NCI-H1436 treated with DMSO at 0.1 percent for 48 hours (cell line): ENCODE measurements around the gene ECHS1.
"Not testable (repeated sequence)": the region's sequence is repeated elsewhere in the genome, so short reads cannot be mapped to it uniquely, and the experiment has no call there.

Experiments used
- DNase-seq: peaks from one replicate; lab custom pipeline; 2025; lab: John Stamatoyannopoulos, UW

The ECHS1 gene

DNA sequence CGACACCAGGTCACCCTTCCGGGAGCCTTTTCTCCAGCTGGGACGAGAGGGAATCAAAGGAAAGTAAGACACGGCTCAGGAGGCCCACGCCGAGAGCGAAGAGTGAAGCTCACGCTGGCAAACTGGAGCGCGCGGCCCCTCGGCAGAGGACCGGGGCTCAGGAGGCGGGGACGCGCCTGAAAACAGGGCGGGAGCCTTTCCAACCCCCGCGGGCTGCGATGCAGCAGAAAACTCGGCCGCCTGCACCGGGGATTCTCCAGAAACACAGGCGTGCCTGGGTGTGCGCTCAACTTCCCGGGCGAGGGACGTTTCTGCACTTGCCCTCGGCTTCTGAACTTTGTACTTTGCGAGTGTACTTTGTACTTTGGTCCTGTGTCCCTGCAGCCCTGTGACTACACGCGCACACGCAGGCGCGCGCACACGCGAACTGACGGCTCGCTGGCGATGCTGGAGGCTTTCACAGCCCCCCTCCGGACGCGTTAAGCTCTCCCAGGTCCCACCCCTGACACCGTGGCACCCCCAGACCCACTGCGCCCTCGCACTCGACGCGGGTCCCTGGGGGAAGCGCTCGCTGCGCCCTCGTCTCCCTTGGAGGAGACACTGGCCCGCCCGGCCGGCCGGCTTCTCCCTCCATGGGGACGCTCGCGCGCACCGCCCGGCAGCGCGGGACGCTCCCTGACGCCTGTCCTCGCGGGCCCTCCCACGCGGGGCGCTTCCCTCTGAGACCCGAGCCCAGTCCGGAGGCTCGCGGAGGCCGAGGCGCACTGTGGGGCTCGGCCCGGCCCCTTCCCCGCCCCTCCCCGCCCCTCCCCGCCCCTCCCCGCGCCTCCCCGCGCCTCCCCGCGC, 5.3 kb upstream of the ECHS1 start:
- DNase-seq, result peak; percentile 29

DNA sequence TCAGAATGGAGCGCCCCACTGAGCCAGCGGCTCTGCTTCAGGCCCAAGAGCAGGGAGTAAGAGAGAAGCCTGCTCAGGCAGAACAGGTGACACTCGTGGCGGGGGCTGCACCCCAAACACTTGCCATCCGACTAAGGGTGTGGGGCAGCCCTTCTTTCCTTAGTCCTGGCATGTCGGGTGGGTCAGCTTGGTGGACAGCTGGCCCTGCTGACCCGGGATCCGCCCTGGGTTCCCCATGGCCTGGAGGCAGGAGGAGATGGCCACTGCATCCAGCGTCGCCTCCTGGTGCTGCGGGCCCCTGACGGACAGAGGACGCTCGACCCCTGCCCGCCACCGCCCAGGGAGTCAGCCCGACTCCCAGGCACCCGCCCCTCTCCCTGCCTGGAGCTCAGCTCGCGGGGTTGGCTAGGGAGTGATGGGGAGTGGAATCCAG, 4.7 kb upstream of the ECHS1 start:
- DNase-seq, result no peak

- DNase-seq, result no peak
These were observed 4.1 kb upstream of the ECHS1 start for GRCh38 chr10:133377025-133377817.

GRCh38 chr10:133376183-133376582, 3.0 kb upstream of the ECHS1 start:
- not testable (repeated sequence) for DNase-seq

- DNase-seq, result no peak
These were observed 2.4 kb upstream of the ECHS1 start for GRCh38 chr10:133375357-133376115.

DNA sequence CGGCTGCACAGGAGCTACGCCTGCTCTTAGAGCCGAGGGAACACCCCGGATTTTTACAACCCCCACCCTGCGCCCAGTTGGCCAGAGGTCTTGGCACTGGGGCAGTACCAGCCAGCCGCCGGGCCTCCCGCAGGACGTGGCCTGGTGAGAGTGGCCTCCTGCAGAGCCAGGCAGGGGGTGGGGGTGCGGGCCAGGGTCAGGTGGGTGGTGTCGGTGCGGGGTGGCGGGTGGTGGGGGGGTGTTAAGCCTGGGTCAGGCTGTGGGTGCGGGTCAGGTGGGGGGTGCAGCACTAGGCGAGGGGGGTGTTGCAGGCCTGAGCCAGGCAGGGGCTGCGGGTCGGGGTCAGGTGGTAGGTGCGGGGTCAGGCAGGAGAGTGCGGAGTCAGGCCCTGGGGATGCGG, 647 bp downstream of the ECHS1 start:
- no peak for DNase-seq

GRCh38 chr10:133370030-133370786, 2.9 kb downstream of the ECHS1 start:
- no peak for DNase-seq

GRCh38 chr10:133368153-133368552, 5.0 kb downstream of the ECHS1 start:
- no peak for DNase-seq

GRCh38 chr10:133367461-133367860, 5.7 kb downstream of the ECHS1 start:
- DNase-seq, result not testable (repeated sequence)

- no peak for DNase-seq
These were observed 6.4 kb downstream of the ECHS1 start for GRCh38 chr10:133366751-133367150.

DNA sequence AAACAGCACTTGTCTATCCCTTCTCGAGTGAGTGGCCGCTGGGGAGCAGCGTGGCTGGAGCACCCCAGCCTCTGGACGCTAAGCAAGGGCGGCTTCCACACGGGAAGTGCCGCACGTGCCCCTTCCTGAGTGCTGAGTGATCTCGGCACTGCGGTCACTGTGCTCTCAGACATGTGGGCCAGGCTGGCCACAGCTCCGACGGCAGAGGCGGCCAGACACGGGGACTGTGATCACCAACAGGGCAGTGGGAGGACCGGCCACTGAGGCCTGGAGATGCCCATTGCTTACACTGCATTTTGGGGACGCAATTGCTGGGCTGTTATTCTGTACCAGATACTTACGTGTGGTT, 7.0 kb downstream of the ECHS1 start:
- no peak for DNase-seq

- no peak for DNase-seq
These were observed 7.6 kb downstream of the ECHS1 start for GRCh38 chr10:133365461-133366129.

DNA sequence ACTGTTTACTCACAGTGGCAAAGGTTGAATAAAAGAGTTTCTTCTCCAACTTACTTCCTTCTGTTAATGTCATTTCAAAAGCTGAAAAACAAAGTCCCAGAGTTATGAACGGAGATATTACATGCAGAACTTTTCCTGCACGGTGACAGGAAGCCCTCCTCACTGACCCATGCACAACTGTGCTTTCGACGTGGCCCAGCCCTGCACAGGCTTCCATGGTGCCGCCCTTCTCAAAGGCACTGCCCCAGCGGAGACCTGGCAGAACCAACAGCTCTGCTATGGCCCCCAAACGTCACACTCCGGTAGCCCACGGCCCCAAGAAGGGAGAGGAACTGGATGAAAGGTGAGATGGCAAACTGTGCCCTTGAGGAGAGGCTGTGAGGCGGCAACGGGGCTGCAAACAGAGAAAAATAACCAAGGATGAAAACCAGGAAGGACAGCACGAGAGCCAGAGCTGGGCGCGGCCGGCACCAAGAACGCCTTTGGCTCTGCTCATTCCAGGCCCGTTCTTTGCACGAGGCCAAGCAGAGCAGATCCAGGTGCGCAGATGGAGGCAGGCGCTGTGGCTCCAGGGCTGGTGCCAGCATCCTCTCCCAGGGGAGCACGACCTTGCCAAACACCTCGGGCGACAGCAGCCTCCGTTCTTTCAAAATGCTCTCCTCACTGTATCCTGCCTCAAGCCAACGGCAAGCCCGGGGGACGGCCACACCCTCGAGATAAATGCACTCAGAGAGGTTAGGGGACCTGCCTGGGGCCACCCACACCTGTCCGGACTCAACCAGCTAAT, 8.3 kb downstream of the ECHS1 start:
- DNase-seq, result peak; percentile 65

DNA sequence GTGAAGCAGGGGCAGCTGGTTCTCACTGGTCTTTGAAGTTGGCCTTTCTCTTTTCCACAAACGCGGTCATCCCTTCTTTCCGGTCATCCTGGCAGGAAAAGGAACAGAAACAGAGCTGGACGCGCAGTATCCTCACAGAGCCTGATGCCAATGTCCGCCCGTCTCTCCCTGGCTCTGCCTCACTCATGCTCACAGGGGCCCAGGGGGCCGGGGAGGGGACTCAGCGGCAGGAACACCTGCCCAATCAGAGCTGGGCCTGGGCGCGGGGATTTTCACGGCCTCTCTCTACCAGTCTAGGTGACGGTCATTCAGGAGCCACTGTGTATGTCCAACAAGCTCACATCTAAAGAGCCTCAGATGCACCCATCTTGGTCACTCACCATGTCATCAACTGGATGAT, 10.3 kb downstream of the ECHS1 start:
- no peak for DNase-seq

DNA sequence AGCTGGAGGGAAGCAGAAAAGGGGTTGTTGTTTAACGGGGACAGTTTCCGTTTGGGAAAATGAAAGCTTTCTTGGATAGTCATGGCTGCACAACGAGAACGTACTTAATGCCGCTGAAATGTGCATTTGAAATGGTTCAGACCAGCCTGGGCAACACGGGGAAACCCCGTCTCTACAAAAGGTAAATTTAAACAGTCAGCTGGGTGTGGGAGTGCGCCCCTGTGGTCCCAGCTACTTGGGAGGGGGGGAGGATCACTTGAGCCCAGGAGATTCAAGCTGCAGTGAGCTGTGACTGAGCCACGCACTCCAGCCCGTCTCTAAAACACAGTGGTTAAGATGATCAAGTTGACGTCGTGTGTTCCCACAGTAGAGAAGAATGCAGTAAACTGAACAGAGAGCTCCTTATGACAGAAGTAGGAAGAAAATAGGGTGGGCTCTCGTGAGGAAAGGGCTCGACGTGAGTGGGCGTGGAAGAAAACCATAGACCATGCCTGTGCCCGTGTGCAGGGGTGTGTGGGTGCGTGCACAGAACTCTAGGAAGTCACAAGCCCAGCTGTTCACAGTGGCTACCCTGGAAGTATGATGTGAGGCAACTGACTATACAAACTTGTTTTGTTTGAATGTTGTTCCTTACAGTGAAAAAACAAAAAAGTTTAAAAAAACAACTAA, 11.2 kb downstream of the ECHS1 start:
- no peak for DNase-seq

- no peak for DNase-seq
These were observed 11.9 kb downstream of the ECHS1 start for GRCh38 chr10:133361227-133361626.

DNA sequence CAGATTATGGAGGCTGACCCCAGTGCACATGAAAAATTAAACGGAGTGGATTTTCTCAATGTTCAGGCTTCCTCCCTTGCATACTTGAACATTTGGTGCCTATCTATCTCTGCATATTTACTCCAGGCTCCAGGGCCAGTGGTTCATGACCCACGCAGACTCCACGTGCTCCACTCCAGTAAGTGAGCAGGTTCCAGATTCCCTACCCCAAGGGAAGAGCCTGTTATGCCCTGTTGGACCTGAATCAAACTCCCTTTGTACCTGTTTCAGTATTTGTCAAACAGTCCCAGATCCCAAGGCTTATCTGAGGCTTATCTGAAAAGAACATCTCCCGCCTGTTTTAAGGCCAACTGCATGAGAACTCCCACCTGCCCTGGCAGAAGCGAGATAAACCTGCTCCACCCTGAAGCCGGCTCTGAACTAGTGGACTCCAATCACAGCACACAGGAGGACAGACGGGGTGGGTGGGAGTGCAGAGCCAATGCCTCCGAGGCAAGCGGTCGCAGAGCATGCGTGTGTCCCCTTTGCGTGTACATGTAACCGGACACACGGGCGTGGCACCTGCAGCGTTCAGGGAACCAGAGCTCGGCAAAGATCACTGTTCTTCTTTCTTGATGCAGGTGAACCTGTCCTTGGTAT, 13.1 kb downstream of the ECHS1 start:
- DNase-seq, result no peak

DNA sequence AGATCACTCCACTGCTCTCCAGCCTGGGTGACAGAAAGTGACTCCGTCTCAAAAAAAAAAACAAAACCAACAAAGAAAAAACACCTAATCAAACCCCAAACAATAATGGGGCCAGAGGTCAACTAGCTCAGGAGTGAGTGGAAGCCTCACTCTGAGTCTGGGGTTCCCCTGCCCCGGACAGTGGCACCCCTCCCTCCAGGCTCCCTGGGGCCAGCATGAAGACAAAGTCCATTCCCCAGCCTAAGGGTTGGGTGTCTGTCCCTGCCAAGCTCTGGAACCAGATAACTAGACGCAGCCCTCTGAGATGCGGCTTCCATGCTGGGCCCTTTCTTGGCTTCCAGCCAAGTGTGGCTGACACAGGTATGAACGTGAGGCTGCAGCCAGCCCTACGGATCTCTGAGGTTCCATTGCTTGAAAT, 13.6 kb downstream of the ECHS1 start:
- DNase-seq, result no peak

GRCh38 chr10:133358925-133359310, 14.2 kb downstream of the ECHS1 start:
- DNase-seq, result no peak
